ENCODE data around the gene TMEM186. TPM values are rescaled to one million over a fixed set of nuclear protein-coding genes. Genes with fewer than 3 reads are reported as not detected.

TMEM186 gene
- total and polyA plus RNA-seq, 9 of the 15 experiments (the other 6 are each of a cell fraction or from before 2014, with no cell fraction given): 10.1 to 33.4 (median 16.4) TPM

DNA sequence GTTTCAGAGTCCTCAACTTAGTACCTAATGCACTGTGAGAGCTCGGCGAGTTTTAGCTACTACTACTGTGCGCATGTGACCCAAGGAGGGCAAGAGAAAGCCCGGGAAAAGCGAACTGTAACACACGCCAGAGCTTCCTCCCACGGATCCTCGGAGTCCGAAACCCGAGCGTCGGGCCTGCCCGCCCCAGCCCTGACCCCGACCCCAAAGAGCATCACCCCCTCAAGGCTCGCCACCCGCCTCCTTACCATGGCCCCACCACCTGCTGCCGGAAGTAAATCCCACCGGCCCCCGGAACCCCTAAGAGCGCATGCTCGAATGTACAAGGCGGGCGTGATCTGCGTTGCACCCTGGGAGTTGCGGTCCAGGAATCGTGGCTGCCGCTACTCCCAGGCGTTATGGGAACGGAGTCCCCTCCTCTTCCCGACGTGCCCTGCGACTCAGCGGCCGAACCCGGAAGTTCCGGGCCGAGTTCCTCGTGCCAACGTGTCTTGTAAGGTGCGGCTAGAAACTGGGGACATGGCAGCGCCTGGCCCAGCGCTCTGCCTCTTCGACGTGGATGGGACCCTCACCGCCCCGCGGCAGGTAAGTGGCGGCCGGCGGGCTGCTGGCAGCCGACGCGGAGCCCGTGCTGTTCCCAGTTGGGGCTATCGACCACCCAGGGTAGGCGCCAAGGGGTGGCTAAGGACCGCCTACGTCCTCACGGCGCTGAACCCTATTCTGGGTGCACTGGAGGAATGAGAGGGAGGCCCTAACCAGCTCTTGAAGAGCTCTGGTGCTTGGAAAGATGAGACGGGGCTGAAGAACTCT is at the start of gene TMEM186, which contains the start of gene PMM2 (continued):
- TF ChIP-seq, protein P1, sequence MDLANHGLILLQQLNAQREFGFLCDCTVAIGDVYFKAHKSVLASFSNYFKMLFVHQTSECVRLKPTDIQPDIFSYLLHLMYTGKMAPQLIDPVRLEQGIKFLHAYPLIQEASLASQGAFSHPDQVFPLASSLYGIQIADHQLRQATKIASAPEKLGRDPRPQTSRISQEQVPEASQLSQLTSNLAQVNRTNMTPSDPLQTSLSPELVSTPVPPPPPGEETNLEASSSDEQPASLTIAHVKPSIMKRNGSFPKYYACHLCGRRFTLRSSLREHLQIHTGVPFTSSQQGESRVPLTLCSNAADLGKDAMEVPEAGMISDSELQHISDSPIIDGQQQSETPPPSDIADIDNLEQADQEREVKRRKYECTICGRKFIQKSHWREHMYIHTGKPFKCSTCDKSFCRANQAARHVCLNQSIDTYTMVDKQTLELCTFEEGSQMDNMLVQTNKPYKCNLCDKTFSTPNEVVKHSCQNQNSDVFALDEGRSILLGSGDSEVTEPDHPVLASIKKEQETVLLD (IDR thresholded peaks at IDR 0.05): no peak
- TF ChIP-seq PTTG1 (tag; IDR thresholded peaks at IDR 0.05; ENCODE audit: low read depth) (no peak), ZNF75A (CRISPR knock-in tag; IDR thresholded peaks at IDR 0.05) (no peak), CHD1 (IDR thresholded peaks at IDR 0.05; ENCODE audit: low read length) (peak; percentile 24), ZNF764 (CRISPR knock-in tag; IDR thresholded peaks at IDR 0.05; ENCODE audit: low read depth) (no peak), MYBL2 (IDR thresholded peaks at IDR 0.05; ENCODE audit: low read depth) (no peak), MYBL2 (CRISPR knock-in tag; IDR thresholded peaks at IDR 0.05; ENCODE audit: borderline replicate concordance) (no peak), HNRNPK (IDR thresholded peaks at IDR 0.05; ENCODE audit: low read depth, low read length, poor library complexity, severe bottlenecking) (no peak), EP300 (IDR thresholded peaks at IDR 0.05; ENCODE audit: low read length) (no peak), RBM25 (IDR thresholded peaks at IDR 0.05; ENCODE audit: low read depth, low read length, severe bottlenecking) (no peak), USF2 (CRISPR knock-in tag; IDR thresholded peaks at IDR 0.05) (peak; percentile 70), FUS (optimal IDR thresholded peaks at IDR 0.05; ENCODE audit: low read depth, low read length) (no peak), FOXJ2 (tag; IDR thresholded peaks at IDR 0.05) (peak; percentile 88), ZNF444 (CRISPR knock-in tag; IDR thresholded peaks at IDR 0.05) (no peak), CLOCK (CRISPR knock-in tag; IDR thresholded peaks at IDR 0.05; ENCODE audit: borderline replicate concordance) (no peak), SNAPC5 (CRISPR knock-in tag; IDR thresholded peaks at IDR 0.05) (no peak), KHSRP (IDR thresholded peaks at IDR 0.05) (no peak), ELF4 (CRISPR knock-in tag; IDR thresholded peaks at IDR 0.05) (peak; percentile 86)
- TF ChIP-seq, protein P2, sequence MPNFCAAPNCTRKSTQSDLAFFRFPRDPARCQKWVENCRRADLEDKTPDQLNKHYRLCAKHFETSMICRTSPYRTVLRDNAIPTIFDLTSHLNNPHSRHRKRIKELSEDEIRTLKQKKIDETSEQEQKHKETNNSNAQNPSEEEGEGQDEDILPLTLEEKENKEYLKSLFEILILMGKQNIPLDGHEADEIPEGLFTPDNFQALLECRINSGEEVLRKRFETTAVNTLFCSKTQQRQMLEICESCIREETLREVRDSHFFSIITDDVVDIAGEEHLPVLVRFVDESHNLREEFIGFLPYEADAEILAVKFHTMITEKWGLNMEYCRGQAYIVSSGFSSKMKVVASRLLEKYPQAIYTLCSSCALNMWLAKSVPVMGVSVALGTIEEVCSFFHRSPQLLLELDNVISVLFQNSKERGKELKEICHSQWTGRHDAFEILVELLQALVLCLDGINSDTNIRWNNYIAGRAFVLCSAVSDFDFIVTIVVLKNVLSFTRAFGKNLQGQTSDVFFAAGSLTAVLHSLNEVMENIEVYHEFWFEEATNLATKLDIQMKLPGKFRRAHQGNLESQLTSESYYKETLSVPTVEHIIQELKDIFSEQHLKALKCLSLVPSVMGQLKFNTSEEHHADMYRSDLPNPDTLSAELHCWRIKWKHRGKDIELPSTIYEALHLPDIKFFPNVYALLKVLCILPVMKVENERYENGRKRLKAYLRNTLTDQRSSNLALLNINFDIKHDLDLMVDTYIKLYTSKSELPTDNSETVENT (CRISPR knock-in tag; IDR thresholded peaks at IDR 0.05): no peak
- TF ChIP-seq, protein P3, sequence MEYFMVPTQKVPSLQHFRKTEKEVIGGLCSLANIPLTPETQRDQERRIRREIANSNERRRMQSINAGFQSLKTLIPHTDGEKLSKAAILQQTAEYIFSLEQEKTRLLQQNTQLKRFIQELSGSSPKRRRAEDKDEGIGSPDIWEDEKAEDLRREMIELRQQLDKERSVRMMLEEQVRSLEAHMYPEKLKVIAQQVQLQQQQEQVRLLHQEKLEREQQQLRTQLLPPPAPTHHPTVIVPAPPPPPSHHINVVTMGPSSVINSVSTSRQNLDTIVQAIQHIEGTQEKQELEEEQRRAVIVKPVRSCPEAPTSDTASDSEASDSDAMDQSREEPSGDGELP (CRISPR knock-in tag; IDR thresholded peaks at IDR 0.05; ENCODE audit: borderline replicate concordance): peak; percentile 89

Measured in K562 (cell line).